NCI-H82 (cell line): Measurements from ENCODE around the gene PHOSPHO1.

Source experiments
- DNase-seq: peaks from one replicate; lab custom pipeline; 2025; lab: John Stamatoyannopoulos, UW

The PHOSPHO1 gene

DNA sequence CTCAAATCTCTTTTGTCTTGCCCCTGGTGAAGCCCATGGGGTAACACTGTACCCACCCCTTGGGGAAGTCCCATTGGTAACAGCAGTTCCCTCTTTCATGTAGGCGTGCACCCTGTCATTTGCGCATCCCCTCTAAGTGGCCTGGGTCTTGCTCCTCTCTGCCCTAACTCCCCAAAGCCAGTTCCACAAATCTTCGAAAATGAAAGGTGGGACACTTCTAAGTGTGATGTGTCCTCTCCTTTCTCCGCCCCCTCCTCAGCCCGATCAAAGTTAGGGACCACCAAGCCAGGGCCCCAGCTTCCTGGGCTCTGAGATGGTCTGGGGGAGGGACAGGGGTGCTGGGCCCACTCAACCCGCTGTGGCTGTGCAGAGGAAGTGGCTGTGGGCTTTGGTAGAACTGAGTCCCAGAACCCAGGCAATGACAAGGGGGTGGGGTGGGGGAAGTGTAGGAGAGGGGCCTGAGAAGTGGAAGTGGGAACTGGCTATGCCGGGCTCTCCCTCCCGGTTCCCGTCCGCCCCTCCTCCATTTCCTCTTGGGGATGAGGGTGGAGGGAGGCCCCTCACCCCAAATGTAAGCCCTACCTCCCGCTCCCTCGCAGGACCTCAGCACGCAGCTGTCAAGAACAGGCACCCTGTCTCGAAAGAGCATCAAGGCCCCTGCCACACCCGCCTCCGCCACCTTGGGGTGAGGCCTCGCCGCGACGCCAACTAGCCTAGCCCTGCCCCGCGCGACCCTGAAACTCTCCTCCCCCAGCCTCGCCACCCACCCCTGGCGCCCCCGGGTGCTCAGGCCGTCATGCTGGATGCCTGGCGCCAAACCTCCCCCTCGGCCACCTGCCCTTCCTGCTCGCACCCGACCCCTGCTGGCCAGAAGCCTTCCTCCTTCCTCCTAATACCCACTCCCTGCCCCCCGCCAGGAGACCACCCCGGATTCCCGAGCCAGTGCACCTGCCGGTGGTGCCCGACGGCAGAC lies 11.4 kb downstream of the PHOSPHO1 start:
- DNase-seq = peak; percentile 63

DNA sequence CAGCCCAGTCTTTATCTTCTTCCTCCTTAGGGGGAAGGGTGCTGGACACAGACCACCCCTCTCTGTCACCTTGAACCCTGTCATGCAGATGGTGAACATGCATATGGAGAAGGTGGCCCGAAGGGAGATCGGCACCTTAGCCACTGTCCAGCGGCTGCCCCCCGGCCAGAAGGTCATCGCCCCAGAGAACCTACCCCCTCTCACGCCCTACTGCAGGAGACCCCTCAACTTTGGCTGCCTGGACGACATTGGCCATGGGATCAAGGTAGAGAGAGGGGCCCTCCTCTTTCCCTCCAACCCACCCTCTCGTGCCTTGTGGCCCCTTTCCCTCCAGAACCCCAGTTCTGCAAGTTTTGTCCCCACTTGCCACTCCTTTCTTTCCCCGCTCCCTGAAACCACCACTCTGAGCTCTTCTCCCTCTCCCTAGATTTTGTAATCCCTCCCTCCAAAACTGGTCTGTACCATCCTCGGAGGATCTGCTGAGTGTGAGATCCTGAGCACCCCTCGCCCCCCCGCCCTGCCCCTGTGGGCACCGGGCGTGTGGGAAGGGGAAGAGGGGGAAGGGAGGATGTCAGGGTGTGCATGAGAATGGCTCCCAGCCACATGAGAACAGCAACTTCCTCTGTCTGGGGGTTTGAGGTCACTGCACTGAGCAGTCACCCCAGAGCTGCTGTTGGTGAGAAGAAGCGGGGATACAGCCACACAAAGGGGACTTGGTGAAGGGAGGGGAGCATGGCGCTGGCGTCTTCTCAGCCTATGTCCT lies 12.8 kb downstream of the PHOSPHO1 start:
- no peak for DNase-seq

DNA sequence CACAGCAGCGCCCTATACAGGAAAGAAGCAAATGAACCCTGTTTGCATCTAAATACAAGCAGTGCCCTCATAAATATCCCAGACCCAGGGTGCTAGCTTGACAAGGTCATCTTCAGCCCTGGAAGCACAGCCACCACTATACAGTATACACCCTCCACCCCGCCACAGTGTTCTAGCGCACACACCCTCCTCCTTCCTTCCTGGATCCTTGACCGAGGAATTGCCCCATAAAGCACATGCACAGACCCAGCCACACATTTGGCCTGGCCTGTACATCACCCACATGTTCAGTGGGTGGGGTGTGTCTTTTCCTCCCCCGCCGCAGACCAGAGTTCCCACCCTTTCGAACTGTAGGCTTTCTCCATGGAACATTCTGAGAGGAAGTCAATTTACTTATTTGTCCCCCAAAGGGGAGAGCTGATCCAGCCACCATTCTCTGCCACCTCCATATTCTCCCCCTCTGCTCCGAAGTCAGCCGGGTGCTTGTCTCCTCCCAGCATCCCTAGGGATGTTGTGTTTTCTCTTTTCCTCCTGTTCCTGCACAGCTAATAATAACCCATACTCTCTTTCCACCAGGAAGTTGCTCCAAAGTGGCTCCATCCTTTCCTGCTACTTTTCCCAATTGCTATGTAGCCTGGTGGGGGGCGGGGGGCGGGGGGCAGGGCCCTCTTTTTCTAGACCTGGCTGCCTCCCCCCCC lies 13.5 kb downstream of the PHOSPHO1 start:
- no peak for DNase-seq

DNA sequence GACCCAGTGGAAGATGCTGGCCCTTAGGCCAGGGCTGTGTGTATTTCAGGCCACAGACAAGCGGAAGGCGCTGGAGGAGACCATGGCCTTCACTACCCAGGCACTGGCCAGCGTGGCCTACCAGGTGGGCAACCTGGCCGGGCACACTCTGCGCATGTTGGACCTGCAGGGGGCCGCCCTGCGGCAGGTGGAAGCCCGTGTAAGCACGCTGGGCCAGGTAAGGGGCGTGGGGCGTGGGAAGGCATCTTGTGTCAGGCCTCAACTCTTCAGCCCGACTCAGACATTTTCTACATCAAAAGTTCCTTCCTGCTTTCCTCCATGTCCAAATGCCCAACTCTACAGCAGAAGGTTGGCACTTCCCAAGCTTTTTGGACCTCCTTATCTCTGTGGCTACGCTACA lies 14.1 kb downstream of the PHOSPHO1 start:
- DNase-seq = no peak

DNA sequence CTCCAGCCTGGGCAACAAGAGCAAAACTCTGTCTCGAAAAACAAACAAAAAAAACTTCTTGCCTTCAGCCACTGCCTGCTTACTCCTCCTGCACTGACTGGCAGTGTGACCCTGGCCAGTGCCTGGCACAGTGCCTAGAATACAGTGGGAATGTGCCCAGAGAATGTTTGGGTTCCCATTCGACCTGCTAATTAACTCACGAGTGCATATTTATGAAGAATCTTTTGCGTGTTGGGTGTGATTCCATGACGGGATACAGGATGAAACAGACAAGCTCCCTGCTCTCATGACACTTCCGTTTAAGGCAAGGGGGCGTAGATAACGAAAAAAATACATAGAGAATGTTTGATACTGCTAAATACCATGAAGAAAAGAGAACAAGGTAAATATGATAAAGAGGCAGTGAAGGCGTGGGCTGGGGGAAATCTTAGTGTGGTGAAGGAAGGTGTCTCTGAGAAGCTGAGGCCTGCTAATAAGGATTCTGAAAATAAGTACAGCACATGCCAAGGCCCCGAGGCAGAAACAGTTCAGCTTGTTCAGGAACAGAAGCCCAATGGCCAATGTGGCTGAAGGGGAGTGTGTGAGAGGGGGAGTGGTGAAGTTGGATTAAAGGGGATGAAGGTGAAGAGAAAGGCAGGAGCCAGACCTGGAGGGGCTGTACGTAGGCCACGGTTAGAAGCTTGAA lies 15.8 kb downstream of the PHOSPHO1 start:
- peak; percentile 38 for DNase-seq

DNA sequence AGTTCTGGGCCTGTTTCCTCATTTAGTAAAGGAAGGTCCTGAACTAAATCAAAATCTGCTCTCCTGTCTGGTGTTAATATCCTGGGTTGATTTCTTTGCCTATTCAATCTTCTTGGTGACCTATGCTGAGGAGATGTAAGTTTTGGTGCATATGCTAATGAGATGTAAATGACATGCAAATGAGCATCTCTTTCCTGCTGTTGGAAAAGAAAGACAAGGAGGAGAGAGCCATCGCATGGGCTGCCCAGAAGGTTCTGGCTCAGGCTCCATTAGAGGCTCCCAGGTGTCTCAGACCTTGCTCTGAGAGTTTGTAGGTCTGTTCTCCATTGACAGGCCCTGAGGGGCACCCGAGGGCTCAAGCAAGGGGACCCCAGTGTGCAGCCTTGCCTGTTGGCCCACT lies 16.7 kb downstream of the PHOSPHO1 start:
- no peak for DNase-seq

DNA sequence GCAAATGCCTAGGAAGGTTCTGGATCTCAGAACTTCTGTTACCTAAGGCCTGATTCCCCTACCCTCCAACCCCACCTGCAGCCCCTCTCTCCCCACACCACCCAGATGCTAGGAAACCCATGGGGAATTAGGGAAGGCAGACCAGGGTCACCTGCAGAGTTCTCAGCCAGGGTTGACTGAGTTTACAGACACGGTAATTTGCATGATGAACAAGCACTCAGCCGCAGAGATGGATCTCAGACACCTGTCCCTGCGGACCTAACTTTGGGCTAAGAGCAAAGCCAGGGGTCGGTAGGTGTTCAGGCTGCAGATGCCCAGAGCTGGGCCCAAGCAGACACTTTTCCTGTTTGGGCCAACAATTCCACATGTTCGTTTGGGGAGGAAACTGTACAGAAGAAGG lies 17.2 kb downstream of the PHOSPHO1 start:
- no peak for DNase-seq

DNA sequence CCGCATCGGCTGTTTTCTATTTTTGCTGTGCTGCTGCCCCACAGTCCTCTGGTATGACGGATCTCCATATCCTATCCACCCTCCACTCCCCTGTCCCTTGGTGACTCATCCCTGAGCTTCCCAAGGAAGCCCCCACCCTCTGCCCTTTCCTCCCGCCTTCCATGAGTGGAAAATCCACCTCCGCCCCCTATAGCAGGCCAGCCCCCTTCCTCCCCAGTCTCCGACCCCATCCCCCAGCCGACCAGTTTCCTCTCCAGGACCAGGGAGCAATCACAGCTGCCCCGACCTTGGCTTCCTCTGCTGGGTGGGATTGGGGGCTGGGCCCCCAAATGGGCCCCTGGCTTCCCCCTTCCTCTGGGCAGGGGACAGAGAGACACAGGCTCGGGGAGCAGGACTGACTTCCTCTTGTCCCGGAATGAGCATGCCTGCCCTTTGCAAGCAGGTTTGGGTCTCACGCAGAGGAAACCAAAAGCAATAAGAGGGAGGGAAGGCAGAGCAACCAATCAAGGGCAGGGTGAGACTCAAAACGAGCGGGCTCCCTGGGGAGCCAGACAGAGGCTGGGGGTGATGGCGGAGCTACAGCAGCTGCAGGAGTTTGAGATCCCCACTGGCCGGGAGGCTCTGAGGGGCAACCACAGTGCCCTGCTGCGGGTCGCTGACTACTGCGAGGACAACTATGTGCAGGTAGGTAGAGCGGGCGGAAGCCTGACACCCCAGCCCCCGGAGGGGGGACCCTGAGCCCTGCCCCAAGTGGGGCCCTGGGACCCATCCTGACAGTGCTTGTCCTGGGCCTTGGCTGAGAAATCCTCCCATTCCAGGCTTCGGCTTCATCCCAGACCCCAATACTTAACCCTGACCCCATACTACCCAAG lies 20.2 kb downstream of the PHOSPHO1 start, which contains the start of the genes ABI3 and GNGT2:
Gene ABI3, plus strand, starts transcription at position 550 of the 872 bp plus-strand sequence. Its CDS starts 18 bp downstream, at position 568.
Gene GNGT2, minus strand, starts transcription at position 417 of the 872 bp plus-strand sequence. CDS start 3,152 bp downstream, outside the sequence.
- DNase-seq = peak; percentile 55

DNA sequence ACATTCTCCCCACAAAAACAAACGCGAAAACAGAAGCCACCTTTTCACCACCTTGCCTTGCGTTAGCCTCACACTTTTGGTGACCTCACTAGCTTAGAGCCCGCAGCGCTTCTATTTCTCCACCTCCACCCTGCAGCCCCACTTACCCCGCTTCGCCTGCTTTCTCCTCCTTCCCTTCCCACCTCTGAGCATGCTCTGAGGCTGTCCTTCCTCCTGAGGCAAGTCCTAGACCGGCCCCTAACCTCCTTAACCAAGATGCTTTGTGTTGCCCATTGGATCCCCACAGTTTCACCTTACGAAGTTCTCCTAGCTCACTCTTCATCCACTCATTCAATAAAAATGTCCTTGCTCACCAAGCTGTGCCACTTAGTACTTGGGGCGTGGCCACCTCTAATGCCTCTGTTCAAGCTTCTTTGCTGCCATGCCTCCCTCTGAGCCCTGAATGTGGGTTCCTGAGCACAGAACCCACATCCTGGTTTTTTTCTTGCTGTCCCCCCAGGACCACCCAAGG lies 21.5 kb downstream of the PHOSPHO1 start:
- peak; percentile 85 for DNase-seq

DNA sequence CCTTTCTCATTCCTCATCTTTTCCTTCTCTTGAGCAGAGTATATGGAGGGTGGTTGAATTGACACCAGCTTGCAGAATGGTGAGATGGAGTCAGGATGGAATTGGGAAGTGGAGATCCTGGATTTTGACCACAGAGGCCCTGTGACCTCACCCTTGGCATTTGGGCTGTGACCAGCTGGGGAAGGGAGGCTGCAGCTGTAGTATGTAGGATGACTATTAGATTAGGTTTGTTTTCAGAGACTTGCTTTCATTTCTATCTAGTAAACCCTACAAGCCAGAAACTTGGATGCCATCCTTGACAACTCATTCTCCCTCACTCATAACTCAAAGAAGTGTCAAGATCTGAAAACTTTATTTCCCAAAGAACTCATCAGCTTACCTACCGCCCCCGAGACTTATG lies 26.1 kb downstream of the PHOSPHO1 start:
- DNase-seq = no peak

DNA sequence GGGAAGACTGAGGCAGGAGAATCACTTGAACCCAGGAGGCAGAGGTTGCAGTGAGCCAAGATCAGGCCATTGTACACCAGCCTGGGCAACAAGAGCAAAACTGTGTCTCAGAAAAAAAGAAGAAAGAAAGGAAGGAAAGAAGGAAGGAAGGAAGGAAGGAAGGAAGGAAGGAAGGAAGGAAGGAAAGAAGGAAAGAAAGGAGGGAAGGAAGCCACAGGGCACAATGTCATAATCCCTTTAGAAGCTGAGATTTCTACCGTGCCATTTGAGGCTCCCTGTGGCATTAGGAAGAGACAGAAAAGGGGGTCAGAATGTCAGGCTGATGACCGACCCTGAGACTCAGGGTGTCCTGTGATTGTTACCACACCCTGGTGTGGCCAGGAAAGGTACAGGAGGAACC lies 26.8 kb downstream of the PHOSPHO1 start:
- no peak for DNase-seq

DNA sequence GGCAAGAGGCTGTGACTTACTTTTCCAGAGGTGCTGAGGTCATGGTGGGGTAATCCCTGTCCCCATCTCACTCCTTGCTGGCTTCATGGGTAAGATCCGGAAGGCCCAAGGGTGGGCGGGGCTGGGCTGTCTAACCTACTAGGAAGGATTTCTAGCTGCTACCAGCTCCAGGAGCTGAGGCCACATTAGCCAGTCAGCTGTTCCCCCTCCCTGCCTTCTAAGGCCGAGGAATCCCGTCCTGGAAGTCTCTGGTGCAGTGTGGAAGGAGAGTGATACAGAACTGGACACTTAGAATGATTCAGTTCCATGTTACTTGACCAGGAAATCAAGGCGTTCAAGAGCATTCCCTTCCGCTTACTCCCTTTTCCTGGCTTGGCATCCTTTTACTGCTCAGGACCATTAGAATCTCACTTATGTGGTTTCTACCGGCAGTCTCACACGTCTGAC lies 29.1 kb downstream of the PHOSPHO1 start:
- peak; percentile 95 for DNase-seq

DNA sequence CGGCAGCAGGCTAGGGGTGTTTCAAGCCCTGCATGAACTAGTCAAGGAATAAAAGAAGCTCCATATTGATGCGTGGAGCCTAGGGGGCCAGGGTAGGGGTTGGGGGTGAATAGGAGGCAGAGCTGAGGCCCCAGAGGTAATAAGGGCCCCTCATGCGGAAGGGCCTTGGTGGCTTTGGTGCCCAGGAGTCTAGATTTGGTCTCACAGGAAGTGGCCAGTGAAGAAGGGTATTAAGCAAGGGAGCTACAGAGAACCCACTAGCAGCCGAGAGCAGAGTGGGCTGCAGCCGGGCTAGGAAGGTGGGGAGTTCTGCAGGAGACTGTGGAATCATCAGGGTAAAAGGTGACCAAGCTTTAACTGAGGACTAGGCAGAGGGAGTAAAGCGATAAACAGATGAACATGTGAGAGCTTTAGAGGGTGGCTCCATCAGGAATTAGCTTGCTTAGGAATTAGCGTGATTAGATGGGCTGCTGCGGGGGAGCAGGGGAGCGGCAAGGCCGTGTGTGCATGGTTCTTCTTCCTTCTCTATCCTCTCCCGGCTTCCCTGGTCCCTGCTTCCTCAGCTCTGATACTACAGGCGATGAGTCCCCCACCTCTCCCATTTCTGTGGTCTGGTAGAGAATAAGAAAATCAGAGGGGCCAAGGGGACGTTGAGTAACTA lies 30.0 kb downstream of the PHOSPHO1 start:
- DNase-seq = peak; percentile 95

DNA sequence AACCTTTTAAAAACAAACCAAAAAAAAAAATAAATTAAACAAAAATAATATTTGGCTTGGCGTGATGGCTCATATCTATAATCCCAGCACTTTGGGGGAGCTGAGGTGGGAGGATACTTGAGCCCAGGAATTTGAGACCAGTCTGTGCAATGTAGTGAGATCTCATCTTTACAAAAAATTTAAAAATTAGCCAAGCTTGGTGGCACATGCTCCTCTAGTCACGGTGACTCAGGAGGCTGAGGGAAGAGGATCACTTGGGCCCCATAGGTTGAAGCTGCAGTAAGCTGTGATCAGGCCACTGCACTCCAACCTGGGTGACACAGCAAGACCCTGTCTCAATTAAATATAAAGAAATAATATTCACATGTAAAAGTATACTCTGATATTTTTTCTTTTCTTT lies 32.4 kb downstream of the PHOSPHO1 start:
- DNase-seq = no peak

DNA sequence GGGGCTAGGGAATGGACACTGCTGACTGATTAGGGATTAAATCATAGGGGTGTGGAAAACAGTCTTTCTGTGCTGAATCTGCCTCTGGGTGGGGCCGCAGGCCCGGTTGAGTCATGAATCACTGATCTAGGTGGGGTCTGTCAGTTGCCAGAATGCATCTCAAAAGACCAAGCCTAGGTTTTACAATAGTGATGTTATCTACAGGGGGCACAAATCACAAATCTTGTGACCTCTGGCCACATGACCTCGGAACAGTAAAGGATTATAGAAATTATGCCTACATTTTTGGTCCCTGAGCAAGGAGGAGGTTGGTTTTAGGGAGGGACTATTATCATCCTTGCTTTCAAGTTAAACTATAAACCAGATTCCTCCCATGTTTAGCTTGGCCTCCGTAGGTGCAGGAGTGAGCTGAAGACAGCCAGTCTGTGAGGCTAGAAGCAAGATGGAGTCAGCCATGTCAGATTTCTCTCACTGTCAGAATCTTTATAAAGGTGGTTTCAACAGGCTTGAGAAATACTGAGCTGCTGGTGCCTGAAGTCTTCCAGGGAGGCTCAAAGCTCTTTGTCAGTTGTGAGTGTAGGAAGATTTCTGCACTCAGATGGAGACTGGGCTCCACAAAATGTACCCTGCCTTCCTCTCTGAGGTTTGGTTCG lies 33.1 kb downstream of the PHOSPHO1 start:
- no peak for DNase-seq

DNA sequence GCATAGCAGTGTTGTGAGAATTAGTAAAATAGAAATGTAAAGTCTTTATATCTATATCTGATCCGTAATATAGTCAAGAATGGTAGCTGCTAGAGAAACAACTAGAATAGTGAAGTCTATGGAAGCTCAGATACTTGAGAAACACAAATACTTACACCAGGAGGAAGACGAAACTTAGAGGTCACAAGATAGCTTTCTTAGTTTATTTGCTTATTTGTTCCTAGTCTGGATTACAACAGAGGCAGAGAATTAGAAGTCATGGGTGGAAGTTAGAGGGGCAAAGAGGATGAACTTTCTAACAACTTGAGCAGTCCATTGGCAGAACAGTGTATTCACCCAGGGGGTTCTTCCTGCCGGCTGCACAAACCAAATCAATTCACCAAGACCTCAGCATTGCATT lies 34.1 kb downstream of the PHOSPHO1 start:
- DNase-seq = no peak

DNA sequence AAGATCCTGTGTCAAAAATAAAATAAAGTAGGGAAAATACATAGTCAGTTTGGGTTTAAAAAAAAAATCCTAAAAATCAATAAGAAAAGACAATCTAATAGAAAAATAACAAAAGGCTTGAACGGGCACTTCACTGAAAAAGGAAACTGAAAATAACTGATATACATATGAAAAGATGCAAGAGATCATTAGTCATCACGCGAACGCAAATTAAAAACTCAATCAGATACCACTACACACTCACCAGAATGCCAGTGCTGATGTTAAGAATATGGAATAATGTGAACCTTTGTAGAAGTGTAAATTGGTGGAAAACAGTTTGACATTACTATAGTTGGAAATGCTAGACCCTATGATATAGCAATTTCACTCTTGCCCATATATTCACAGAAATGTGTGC lies 34.8 kb downstream of the PHOSPHO1 start:
- no peak for DNase-seq

DNA sequence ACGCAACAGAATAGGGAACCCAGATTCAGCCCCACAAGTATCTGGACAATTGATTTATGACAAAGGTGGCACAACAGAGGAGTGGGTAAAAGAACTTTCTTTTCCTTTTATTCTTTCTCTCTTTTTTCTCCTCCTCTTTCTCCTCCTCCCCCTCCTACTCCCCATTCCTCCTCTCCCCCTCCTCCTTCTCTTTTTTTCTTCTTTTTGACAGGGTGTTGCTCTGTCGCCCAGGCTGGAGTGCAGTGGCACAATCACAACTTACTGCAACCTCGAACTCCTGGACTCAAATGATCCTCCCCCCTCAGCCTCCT lies 36.3 kb downstream of the PHOSPHO1 start:
- DNase-seq = peak; percentile 57

DNA sequence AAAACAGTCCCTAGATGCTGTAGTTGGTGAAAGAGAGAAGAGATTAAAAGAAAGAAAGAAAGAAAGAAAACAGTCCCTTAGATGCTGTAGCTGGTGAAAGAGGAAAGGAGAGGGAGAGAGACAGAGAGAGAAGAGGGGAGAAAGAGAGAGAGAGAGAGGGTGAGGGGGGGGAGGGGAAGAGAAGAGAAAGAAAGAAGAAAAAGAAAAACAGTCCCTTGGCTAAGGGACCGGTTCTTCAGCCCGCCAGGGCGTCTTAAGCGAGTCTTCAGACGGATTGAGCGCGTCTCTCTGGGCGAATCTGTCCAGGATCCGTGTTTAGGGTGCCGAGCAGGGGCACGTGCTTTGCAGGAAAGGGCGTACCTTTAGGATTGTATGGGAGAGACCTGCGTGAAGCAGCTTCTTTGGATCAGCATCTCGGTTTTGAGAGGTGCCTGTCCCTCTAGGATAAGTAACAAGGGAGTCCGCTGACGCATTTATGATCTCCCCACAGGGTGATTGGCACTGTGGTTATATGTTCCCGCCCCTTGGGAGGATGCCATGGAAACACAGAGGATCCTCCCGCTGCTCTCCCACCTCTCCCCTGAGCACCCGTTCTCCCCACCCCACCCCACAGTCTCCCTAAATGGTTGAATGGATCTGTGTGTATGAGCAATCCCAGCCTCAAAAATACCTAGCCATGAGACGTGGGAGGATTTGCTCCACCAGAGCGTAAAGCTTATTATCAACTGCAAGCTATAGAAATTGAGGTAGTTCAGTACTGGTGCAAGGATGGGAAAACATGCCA lies 36.9 kb downstream of the PHOSPHO1 start:
- DNase-seq = peak; percentile 95
